GM23338 (cell line): ENCODE data around the gene MAPK4. TPM values are rescaled to one million over a fixed set of nuclear protein-coding genes. Genes with fewer than 3 reads are reported as not detected.

Experiments
- ATAC-seq: fragments of 200-7000 bp; cut with Tn5 transposase; 3 replicates; pipeline ENCODE4 v1.9.1; 2020
- DNase-seq: peaks from one replicate; pipeline ENCODE4 v3.0.0-alpha.2; 2015; ENCODE audit warnings: low spot score
- H2AFZ ChIP-seq: fragments of 200-600 bp; sonication (generic); 2 replicates; pipeline ENCODE4 v1.8.0; 2016; ENCODE audit warnings: antibody characterized with exemption, mild to moderate bottlenecking, moderate library complexity
- H3F3A ChIP-seq: fragments of 200-600 bp; sonication (generic); replicated peaks from 2 replicates; pipeline ENCODE4 v1.8.0; 2017; ENCODE audit warnings: antibody characterized with exemption, mixed run types, low read depth
- H3K27ac ChIP-seq: fragments of 200-600 bp; sonication (generic); 2 replicates; pipeline ENCODE4 v1.6.1; 2016; ENCODE audit warnings: low read depth
- H3K27me3 ChIP-seq: fragments of 200-600 bp; sonication (generic); 2 replicates; pipeline ENCODE4 v1.8.0; 2016; ENCODE audit warnings: mild to moderate bottlenecking, mixed run types, moderate library complexity; ENCODE audit not compliant: insufficient read depth
- H3K36me3 ChIP-seq: fragments of 200-600 bp; sonication (generic); 2 replicates; pipeline ENCODE4 v1.8.0; 2016; ENCODE audit warnings: mild to moderate bottlenecking; ENCODE audit not compliant: insufficient read depth
- H3K4me1 ChIP-seq: fragments of 200-600 bp; sonication (generic); 2 replicates; pipeline ENCODE4 v1.8.0; 2016; ENCODE audit warnings: mild to moderate bottlenecking, moderate library complexity; ENCODE audit not compliant: insufficient read depth
- H3K4me2 ChIP-seq: fragments of 200-600 bp; sonication (generic); 2 replicates; pipeline ENCODE4 v1.7.1; 2017; ENCODE audit warnings: mixed run types
- H3K4me3 ChIP-seq: fragments of 200-600 bp; sonication (generic); 2 replicates; pipeline ENCODE4 v1.6.1; 2016; ENCODE audit warnings: mixed run types
- H3K79me2 ChIP-seq: fragments of 200-600 bp; sonication (generic); replicated peaks from 2 replicates; pipeline ENCODE4 v1.8.0; 2017; ENCODE audit warnings: mild to moderate bottlenecking; ENCODE audit not compliant: insufficient read depth
- H3K9me2 ChIP-seq: fragments of 200-600 bp; sonication (generic); 2 replicates; pipeline ENCODE4 v1.8.0; 2017; ENCODE audit not compliant: insufficient read depth
- H4K20me1 ChIP-seq: fragments of 200-600 bp; sonication (generic); replicated peaks from 2 replicates; pipeline ENCODE4 v1.8.0; 2017; ENCODE audit warnings: mild to moderate bottlenecking; ENCODE audit not compliant: insufficient read depth
- H3K27ac Mint-ChIP-seq: 2 replicates; pipeline ENCODE4 v1.8.0; 2020; ENCODE audit warnings: inconsistent platforms, mild to moderate bottlenecking, moderate library complexity, mixed read lengths
- H3K27me3 Mint-ChIP-seq: 3 replicates; pipeline ENCODE4 v1.8.0; 2022; ENCODE audit warnings: low read depth, mild to moderate bottlenecking, moderate library complexity, mixed read lengths, inconsistent platforms; ENCODE audit not compliant: insufficient read depth, poor library complexity
- H3K36me3 Mint-ChIP-seq: 3 replicates; pipeline ENCODE4 v1.8.0; 2021; ENCODE audit warnings: low read depth, mild to moderate bottlenecking, inconsistent platforms, moderate library complexity, mixed read lengths
- H3K4me1 Mint-ChIP-seq: 3 replicates; pipeline ENCODE4 v1.8.0; 2020; ENCODE audit warnings: mild to moderate bottlenecking, inconsistent platforms, mixed read lengths
- H3K4me3 Mint-ChIP-seq: 3 replicates; pipeline ENCODE4 v1.8.0; 2021; ENCODE audit warnings: moderate library complexity, mild to moderate bottlenecking, inconsistent platforms, mixed read lengths
- H3K9me3 Mint-ChIP-seq: 3 replicates; pipeline ENCODE4 v1.8.0; 2020; ENCODE audit warnings: moderate library complexity, mild to moderate bottlenecking, inconsistent platforms, mixed read lengths
- ETS1 ChIP-seq: IDR thresholded peaks from 2 replicates; pipeline ENCODE4 v1.6.1; 2016; ENCODE audit warnings: antibody characterized with exemption
- EZH2 ChIP-seq: fragments of 200-600 bp; sonication (generic); IDR thresholded peaks from one replicate; pipeline ENCODE4 v1.8.0; 2017; ENCODE audit warnings: antibody characterized with exemption, mild to moderate bottlenecking, low read depth; ENCODE audit not compliant: unreplicated experiment
- EZH2phosphoT487 ChIP-seq: fragments of 200-600 bp; sonication (generic); IDR thresholded peaks from one replicate; pipeline ENCODE4 v1.8.1; 2018; ENCODE audit warnings: antibody characterized with exemption; ENCODE audit not compliant: unreplicated experiment
- JUNB ChIP-seq: IDR thresholded peaks from one replicate; pipeline ENCODE4 v1.6.1; 2016; ENCODE audit warnings: antibody characterized with exemption; ENCODE audit not compliant: unreplicated experiment
- NANOG ChIP-seq: IDR thresholded peaks from 2 replicates; pipeline ENCODE4 v1.6.1; 2016; ENCODE audit warnings: antibody characterized with exemption, borderline replicate concordance
- POLR2AphosphoS5 ChIP-seq: IDR thresholded peaks from 2 replicates; pipeline ENCODE4 v1.6.1; 2016; ENCODE audit warnings: antibody characterized with exemption, low read depth
- REST ChIP-seq: IDR thresholded peaks from one replicate; pipeline ENCODE4 v1.6.1; 2018; ENCODE audit warnings: antibody characterized with exemption; ENCODE audit not compliant: unreplicated experiment
- STAT1 ChIP-seq: IDR thresholded peaks from one replicate; pipeline ENCODE4 v1.6.1; 2016; ENCODE audit warnings: antibody characterized with exemption; ENCODE audit not compliant: unreplicated experiment
- ZNF114 ChIP-seq: fragments of 250-450 bp; sonication (Bioruptor Pico); IDR thresholded peaks from 2 replicates; pipeline ENCODE4 v1.5.0; 2020; ENCODE audit warnings: mild to moderate bottlenecking, moderate library complexity
- ZNF331 ChIP-seq: fragments of 250-450 bp; sonication (Bioruptor Pico); IDR thresholded peaks from 2 replicates; pipeline ENCODE4 v1.5.0; 2020; ENCODE audit warnings: low read depth, mild to moderate bottlenecking, moderate library complexity
- polyA plus RNA-seq: library from polyadenylated mRNA; unstranded; fragments of >200 nt; fragmentation: Nextera tagmentation; extraction: Ambion mirVana; gene quantifications from 2 replicates; pipeline ENCODE4 v1.2.1, GENCODE V29; 2016
- total RNA-seq: library from RNA; depleted of rRNA; stranded (reverse); fragments of >200 nt; shearing (Covaris generic); gene quantifications from 2 replicates; pipeline ENCODE4 v1.2.3, GENCODE V29; 2014

The MAPK4 gene
- total and polyA plus RNA-seq, 2 experiments from 2014 or later, result 1.3 to 4.4 TPM

GRCh38 chr18:50654658-50655550 is 95.0 kb downstream of the MAPK4 start (continued):
- TF ChIP-seq EZH2phosphoT487 (no peak), ETS1 (no peak), POLR2AphosphoS5 (no peak), EZH2 (no peak), JUNB (no peak), ZNF114 (no peak), REST (no peak), NANOG (no peak), STAT1 (no peak), ZNF331 (no peak)

GRCh38 chr18:50656396-50656795 is 96.5 kb downstream of the MAPK4 start:
- Histone ChIP-seq H3K27me3 (no peaks in the 10 kb centered on the region), H3K9me2 (peaks cover 6% of the 10 kb centered on the region; the same call in 1 of the 2 replicates), H3K36me3 (no peaks in the 10 kb centered on the region), H3F3A (no peaks in the 10 kb centered on the region), H4K20me1 (no peaks in the 10 kb centered on the region; the same call in 1 of the 2 replicates), H3K27ac (no peak overlapping the region), H3K4me3 (no peak overlapping the region), H2AFZ (no peak overlapping the region), H3K4me1 (peaks cover 4% of the 10 kb centered on the region; the same call in 1 of the 2 replicates), H3K79me2 (no peaks in the 10 kb centered on the region), H3K4me2 (no peak overlapping the region)
- Mint-ChIP-seq H3K4me3 (no peak overlapping the region), H3K27me3 (peaks cover 3% of the 10 kb centered on the region), H3K4me1 (peaks cover 9% of the 10 kb centered on the region; the same call in 2 of the 3 replicates), H3K36me3 (no peaks in the 10 kb centered on the region; the same call in 2 of the 3 replicates), H3K9me3 (peaks cover 7% of the 10 kb centered on the region), H3K27ac (no peak overlapping the region)
- TF ChIP-seq NANOG (no peak), JUNB (no peak), ETS1 (no peak), EZH2 (no peak), REST (no peak), POLR2AphosphoS5 (no peak)
- ATAC-seq, result no peak
- no peak for DNase-seq
